ENCODE measurements around the gene AOPEP.

Gene AOPEP

GRCh38 chr9:95074632-95075031 lies 348.1 kb downstream of the AOPEP start:
- H3F3A ChIP-seq (ENCODE audit: insufficient read depth) = no peaks in the 10 kb centered on the region
- TF ChIP-seq EZH2phosphoT487 (conservative IDR thresholded peaks at IDR 0.05; ENCODE audit: low read length) (no peak), CTCF (IDR thresholded peaks at IDR 0.05; ENCODE audit: insufficient read depth, low read length, poor library complexity, severe bottlenecking) (no peak)
- no peak overlapping the region for H3K9ac ChIP-seq (ENCODE audit: low read length)
- H3K27me3 ChIP-seq (ENCODE audit: low read length) = no peaks in the 10 kb centered on the region
- no peak overlapping the region for H3K4me3 ChIP-seq (ENCODE audit: insufficient read depth, low read length, poor library complexity, severe bottlenecking)
- no peak overlapping the region for H2AFZ ChIP-seq (ENCODE audit: low read depth, low read length, severe bottlenecking)
- H4K20me1 ChIP-seq (ENCODE audit: low read depth, low read length) = no peaks in the 10 kb centered on the region
- no peaks in the 10 kb centered on the region for H3K79me2 ChIP-seq (ENCODE audit: insufficient read depth, low read length)
- H3K9me3 ChIP-seq (ENCODE audit: insufficient read depth, low read length) = no peaks in the 10 kb centered on the region
- no peaks in the 10 kb centered on the region for H3K9me2 ChIP-seq (replicated peaks; ENCODE audit: insufficient read depth, low read length)
- no peaks in the 10 kb centered on the region for H3K36me3 ChIP-seq (ENCODE audit: low read length)
- no peak overlapping the region for H3K4me2 ChIP-seq (ENCODE audit: low read depth, low read length, poor library complexity, severe bottlenecking)
- no peak overlapping the region for H3K27ac ChIP-seq (ENCODE audit: low read depth, low read length)

GRCh38 chr9:95075700-95076099 lies 349.2 kb downstream of the AOPEP start:
- Histone ChIP-seq H3K9ac (ENCODE audit: low read length) (no peak overlapping the region), H3K27ac (ENCODE audit: low read depth, low read length) (no peak overlapping the region), H3F3A (ENCODE audit: insufficient read depth) (no peaks in the 10 kb centered on the region), H3K9me3 (ENCODE audit: insufficient read depth, low read length) (no peaks in the 10 kb centered on the region), H3K9me2 (replicated peaks; ENCODE audit: insufficient read depth, low read length) (no peaks in the 10 kb centered on the region), H3K4me2 (ENCODE audit: low read depth, low read length, poor library complexity, severe bottlenecking) (no peak overlapping the region), H2AFZ (ENCODE audit: low read depth, low read length, severe bottlenecking) (no peak overlapping the region), H3K36me3 (ENCODE audit: low read length) (no peaks in the 10 kb centered on the region), H4K20me1 (ENCODE audit: low read depth, low read length) (no peaks in the 10 kb centered on the region), H3K27me3 (ENCODE audit: low read length) (no peaks in the 10 kb centered on the region), H3K79me2 (ENCODE audit: insufficient read depth, low read length) (no peaks in the 10 kb centered on the region), H3K4me3 (ENCODE audit: insufficient read depth, low read length, poor library complexity, severe bottlenecking) (no peak overlapping the region)
- no peak for TF ChIP-seq CTCF (IDR thresholded peaks at IDR 0.05; ENCODE audit: insufficient read depth, low read length, poor library complexity, severe bottlenecking)
- no peak for TF ChIP-seq EZH2phosphoT487 (conservative IDR thresholded peaks at IDR 0.05; ENCODE audit: low read length)

- Histone ChIP-seq H3F3A (ENCODE audit: insufficient read depth) (no peaks in the 10 kb centered on the region), H3K27me3 (ENCODE audit: low read length) (no peaks in the 10 kb centered on the region), H3K27ac (ENCODE audit: low read depth, low read length) (no peak overlapping the region), H3K4me2 (ENCODE audit: low read depth, low read length, poor library complexity, severe bottlenecking) (no peak overlapping the region), H3K4me3 (ENCODE audit: insufficient read depth, low read length, poor library complexity, severe bottlenecking) (no peak overlapping the region), H3K9me3 (ENCODE audit: insufficient read depth, low read length) (no peaks in the 10 kb centered on the region), H2AFZ (ENCODE audit: low read depth, low read length, severe bottlenecking) (no peak overlapping the region), H3K9me2 (replicated peaks; ENCODE audit: insufficient read depth, low read length) (no peaks in the 10 kb centered on the region), H4K20me1 (ENCODE audit: low read depth, low read length) (no peaks in the 10 kb centered on the region), H3K36me3 (ENCODE audit: low read length) (no peaks in the 10 kb centered on the region), H3K79me2 (ENCODE audit: insufficient read depth, low read length) (no peaks in the 10 kb centered on the region), H3K9ac (ENCODE audit: low read length) (no peak overlapping the region)
- TF ChIP-seq CTCF (IDR thresholded peaks at IDR 0.05; ENCODE audit: insufficient read depth, low read length, poor library complexity, severe bottlenecking) = no peak
- no peak for TF ChIP-seq EZH2phosphoT487 (conservative IDR thresholded peaks at IDR 0.05; ENCODE audit: low read length)
Measured at GRCh38 chr9:95076696-95077052, 350.2 kb downstream of the AOPEP start.

Data from SU-DHL-6 (cell line).